ENCODE data around the gene GNAO1.

The GNAO1 gene

DNA sequence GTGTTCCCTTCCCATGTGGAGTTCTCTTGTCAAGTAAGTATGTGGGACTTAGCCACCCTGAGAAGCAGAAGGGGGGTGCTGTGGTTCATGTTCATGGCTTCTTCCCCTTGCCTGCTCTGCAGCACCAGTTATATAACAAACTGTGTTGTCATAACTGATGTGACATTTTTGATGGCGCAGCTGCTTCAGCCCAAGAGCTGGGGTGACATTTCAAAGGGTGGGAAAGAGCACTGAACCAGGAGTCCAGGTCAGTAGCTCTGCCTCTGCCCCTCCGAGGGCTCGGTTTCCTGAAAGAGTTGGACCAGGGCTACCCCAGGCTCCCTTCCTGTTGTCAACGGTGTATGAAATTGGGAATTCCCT, 7.4 kb downstream of the GNAO1 start:
- no peak for DNase-seq

- DNase-seq, result no peak
These were observed 7.9 kb downstream of the GNAO1 start for GRCh38 chr16:56199164-56199563.

GRCh38 chr16:56201030-56201429, 9.7 kb downstream of the GNAO1 start:
- DNase-seq, result no peak

DNA sequence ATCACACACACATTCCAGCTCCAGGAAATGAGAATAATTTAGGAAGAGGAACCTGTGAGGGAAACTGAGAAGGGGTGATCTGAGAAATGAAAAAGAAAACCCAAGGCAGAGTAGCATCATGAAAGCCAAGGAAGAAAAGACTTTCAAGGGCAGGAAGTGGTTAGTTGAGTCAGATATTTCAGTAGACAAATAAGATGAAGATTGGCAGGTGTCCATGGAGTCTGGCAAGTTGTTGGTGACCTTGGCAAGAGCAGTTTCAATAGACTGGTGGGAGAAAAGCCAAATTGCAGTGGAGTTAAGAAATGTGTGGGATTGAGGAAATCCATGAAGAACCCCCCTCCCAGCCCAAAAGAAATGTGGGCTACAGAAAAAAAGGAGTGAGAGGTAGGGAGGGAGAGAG, 10.7 kb downstream of the GNAO1 start:
- no peak for DNase-seq

- DNase-seq, result peak; percentile 41
These were observed 11.8 kb downstream of the GNAO1 start for GRCh38 chr16:56203052-56203451.

GRCh38 chr16:56204816-56205215, 13.5 kb downstream of the GNAO1 start:
- DNase-seq, result no peak

GRCh38 chr16:56206951-56207350, 15.7 kb downstream of the GNAO1 start:
- no peak for DNase-seq

GRCh38 chr16:56207421-56207820, 16.1 kb downstream of the GNAO1 start:
- DNase-seq, result no peak

- no peak for DNase-seq
These were observed 20.2 kb downstream of the GNAO1 start for GRCh38 chr16:56211435-56211981.

GRCh38 chr16:56212144-56212543, 20.9 kb downstream of the GNAO1 start:
- DNase-seq, result no peak

DNA sequence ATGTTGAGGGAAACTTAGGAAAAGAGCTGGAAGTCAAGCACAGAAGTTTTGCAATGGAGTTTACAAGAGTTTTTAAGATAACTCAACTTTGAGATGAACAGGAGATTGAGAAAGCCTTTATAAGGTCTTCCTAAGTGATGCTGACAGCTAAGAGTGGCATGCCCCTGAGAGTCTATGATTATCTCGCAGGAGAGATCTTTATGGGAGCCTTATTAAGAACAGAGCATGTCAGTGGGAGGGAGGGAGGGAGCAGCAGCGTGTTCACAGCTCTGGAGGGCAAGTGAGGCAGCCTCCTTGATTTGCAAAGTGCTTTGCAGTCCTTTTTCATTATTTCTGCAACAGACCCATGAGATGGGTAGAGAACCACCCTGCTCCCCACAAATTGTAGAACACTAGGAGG, 30.7 kb downstream of the GNAO1 start:
- no peak for DNase-seq

- no peak for DNase-seq
These were observed 31.2 kb downstream of the GNAO1 start for GRCh38 chr16:56222474-56222997.

GRCh38 chr16:56225017-56225742, 33.9 kb downstream of the GNAO1 start:
- no peak for DNase-seq

- no peak for DNase-seq
These were observed 34.9 kb downstream of the GNAO1 start for GRCh38 chr16:56226187-56226586.

DNA sequence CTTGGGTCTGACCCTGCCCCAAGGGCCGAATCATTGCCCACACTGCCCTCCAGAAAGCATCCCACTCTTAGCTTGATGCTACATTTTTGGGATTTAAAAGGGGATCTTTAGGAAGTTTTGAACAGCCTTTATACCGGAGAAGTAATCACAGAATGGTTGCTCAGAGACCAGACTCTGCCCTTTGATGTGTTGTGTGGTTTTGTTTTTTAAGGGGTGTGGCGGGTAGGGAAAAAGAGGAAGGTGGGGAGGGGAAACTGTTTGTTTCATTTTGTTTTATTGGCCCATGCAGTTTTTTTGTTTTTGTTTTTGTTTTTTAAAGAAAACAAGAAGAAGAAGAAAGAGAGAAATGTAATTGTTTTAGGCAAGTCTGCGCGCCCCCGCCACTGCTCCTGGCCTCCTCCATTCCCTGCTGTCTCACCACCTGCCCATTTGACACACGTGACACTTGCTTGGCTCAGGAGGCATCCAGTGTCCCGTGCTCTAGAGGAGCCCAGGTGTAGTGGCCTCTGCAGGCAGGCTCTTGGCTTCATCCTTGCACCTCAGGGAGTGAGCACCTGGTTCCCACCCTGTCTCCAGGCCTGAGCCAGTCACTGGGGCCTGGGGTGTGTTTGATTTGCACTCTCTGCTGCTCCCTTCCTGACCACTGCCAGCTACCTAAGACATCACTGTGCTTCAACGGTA, 35.7 kb downstream of the GNAO1 start:
- DNase-seq, result no peak

- DNase-seq, result no peak
These were observed 36.6 kb downstream of the GNAO1 start for GRCh38 chr16:56227936-56228335.

GRCh38 chr16:56228476-56228875, 37.2 kb downstream of the GNAO1 start:
- DNase-seq, result no peak

DNA sequence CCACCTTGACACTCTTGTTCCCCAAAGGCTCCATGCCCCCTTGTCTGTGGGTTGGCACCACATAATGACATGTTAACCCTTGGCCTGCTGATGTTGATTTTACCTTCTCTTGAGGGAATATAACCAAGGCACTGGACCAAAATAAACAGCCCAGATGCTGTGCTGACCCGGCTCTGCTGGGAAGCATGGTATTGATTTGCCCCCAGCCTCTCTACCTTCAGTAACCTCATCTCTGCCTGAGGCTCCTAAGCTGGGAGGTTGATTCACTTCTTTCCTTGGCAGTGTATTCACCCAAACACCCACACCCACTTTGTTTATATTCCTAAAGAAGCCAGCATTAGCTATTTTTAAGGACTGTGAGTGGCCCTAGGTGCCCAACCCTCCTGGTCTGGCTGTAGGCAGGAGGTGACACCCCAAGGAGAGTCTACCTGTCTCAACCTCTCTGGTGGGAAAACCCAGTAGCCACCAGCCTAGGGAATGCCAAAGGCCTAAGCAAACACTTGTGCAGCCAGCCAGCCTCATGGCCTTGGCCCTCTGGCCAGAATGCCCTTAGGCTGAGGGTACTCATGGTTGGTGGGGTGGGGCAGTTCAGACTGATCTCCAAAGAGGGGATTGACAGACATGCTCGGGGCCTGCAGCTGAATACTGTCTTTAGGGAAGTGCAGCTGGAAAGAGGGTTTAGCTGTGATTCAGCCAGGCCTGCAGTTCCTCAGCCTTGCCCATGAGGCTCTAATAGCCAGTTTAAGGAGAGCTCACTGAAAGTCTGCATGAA, 42.7 kb downstream of the GNAO1 start:
- DNase-seq, result no peak

GRCh38 chr16:56234737-56235136, 43.4 kb downstream of the GNAO1 start:
- no peak for DNase-seq

- no peak for DNase-seq
These were observed 46.2 kb downstream of the GNAO1 start for GRCh38 chr16:56237451-56237930.

GRCh38 chr16:56238188-56238587, 46.9 kb downstream of the GNAO1 start:
- no peak for DNase-seq

GRCh38 chr16:56241596-56241995, 50.3 kb downstream of the GNAO1 start:
- DNase-seq, result no peak

- DNase-seq, result no peak
These were observed 51.5 kb downstream of the GNAO1 start for GRCh38 chr16:56242740-56243139.
